HG02840 (cell line): ENCODE results near the gene MCFD2.
A peak's percentile ranks its signal among the peaks of the same experiment; 100 is the strongest.

ENCODE experiments used
- ATAC-seq: cut with Tn5 transposase; IDR thresholded peaks from one replicate; pipeline ENCODE4 v1.9.1; 2021; ENCODE audit warnings: mild to moderate bottlenecking, moderate library complexity, moderate number of reproducible peaks; ENCODE audit not compliant: unreplicated experiment, low FRiP score

Gene MCFD2

DNA sequence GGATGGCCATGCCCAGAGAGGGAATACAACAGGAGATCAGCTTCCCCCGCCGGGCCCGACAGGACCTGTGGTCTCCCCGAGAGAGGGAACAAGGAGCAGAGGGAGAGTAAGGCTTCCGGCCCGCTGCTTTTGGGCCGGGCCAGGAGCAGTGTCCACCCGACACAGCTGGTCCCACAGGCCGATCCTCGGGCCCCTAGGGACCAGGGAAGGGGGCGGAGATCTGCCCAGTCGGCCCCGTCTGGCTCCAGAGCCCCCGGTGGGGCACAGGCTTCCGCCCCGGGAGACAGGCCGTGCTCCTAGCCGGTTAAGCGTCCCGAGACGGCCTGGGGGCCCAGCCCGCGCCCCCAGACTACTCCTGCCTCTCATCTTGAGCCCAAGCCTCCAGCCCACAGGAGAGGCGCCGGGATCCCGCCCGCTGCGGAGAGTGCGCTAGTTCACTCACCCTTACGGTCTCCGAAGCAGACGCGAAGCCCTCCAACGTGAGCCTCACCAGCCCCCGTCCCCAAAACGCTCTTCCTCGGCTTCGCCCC is at the start of gene MCFD2:
MCFD2 (minus strand) TSS at position 526 of the 530 bp plus-strand sequence. CDS start 6,635 bp downstream, outside the sequence.
- ATAC-seq, result peak; percentile 7

DNA sequence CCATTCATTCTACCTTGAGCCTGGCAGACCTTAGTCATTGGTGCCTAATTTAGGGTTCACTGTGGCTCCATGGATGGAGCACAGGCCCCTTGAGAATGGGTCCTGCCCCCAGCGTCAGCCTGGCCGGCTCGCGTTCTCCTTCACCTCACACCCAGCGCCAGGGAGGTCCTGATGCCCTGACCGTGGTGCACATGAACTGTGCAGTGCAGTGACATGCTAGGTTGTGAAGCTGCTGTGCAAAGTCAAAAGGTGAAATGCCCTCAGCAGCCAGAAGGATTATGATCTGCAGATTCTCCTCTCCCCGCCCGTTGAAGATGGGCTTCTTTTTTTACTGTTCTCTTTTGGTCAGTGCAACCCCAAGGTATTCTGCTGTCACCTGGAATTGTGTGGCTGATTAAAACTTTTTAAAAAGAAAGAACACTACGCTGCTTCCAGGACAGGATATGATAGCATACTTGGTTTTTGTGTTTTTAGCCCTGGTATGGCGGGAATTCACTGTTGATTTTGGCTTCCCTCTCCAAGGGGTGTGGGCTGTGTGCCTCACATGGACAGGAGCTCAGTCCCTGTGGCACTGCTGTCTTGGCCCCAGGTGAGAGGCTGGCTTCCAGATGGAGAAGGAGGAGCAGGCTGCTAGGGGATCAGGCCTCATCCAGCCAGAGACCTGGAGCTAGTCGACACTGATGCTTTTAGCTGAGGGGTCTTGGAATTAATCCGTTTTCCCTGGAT is 49.4 kb upstream of the MCFD2 start:
- ATAC-seq, result no peak

DNA sequence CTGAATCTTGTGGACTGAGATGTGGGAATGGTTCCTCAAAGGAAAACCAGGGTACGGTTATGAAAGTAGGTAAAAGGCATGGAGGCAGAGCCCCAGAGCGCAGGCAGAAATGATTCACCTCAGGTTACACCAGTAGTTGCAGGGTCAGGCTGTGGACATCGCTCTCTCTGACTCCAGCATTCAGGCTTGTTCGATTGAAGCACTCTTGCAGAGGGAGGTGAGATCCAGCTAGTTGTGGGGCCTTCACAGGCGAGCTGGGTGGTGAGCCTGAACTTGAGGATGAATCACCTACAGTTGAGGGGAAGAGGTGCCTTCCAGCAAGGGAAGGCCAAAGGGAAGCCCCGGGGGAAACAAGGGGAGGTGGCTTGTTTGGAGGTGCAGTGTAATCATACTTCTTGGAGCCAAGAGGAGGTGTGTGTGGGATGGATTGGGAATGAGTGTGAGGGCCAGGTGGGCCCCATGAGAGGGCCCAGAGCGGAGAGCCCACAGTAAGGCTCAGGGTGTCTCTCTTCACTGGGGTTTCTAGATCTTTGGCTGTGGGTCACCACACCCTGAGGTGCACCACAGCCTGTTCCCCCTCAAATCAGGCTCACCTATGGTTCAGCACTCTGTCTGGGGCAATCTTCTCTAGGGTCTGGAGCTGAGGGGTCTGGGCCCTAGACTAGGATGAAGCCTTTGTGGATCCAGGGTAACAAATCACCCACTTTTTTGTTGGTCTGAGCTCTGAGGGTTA is 48.5 kb upstream of the MCFD2 start:
- ATAC-seq, result no peak

DNA sequence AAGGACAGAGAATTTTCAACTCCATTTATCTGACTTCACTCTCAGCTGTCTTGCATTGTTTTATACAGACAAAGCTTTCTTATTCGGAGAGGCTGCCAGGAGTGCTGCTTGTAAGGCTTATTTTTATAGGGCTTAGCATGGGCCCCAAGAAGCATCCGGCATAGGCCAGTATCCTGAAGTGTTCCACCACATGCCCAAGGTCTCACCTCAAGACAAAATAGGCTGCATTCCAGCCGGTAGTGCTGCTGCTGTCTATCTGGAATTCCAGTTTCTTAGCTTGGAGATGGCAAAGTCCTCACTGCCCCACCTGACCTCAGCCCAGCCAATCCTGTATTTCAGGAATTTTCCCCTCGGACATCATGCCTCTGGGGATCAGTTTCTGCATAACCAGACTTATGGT is 47.6 kb upstream of the MCFD2 start:
- ATAC-seq, result no peak

DNA sequence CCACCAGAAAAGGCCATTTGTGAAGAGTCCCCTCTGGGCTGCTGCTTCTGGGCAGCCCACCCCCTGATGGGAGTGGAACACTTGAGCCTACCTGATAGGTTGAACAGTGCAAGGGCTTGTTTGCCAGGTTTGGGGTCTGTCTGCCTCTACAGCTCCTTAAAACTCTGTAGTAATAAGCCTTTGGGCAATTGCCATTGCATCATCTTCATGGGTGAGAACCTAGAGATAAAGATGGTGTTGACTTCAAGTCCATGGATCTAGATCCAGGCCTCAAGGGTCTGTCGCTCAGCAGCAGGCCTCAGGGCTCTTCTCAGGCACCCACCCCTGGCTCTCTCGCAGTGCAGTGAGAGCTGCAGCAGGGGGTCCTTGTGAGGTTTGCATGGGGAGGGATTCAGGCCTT is 47.1 kb upstream of the MCFD2 start:
- no peak for ATAC-seq

DNA sequence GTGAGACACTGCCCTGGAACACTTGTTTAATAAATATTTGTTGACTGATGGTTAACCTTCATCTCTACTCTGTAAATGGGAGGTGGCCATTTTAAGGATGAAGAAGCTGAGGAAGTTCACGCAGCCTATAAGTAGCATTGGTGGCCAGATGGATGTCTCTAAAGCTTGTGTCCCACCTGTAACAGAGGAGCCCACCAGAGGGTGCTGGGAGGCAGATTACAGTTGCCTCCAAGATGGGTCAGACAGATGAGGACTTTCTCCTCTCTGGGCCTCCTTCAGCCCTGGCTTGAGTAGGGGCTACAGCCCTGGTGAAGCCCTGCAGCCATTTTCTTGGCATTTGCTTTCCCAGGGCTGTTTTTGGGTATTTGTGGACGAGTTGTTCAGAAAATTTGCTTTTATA is 45.0 kb upstream of the MCFD2 start:
- ATAC-seq, result no peak

DNA sequence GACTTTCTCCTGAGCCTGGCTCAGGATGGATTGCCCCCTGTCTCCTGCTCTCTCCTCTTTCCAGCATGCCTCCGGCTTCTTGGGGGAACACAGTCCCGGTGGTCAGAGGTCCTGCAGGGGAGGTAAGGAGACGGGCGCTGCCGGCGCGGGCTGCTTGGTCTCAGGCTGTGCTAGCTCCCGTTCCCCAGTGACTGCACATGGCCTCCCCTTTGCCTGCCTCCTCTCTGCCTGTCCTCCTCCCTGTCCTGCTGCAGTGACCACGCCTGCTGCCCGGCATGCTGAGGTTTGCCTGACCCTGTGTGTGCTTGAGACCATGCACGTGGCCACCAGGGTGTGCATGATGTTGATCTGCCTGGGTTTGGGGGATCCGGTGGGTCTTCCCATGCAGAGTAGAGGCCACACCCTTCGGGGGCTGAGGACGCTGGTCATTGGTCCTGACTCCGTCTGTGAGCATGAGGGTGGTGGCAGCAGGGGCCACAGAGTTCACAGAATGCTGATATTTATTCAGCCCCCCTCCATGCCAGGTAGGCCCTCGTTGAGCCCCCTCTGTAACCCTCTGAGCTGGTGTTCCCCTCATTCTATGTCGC is 42.9 kb upstream of the MCFD2 start:
- ATAC-seq, result no peak

DNA sequence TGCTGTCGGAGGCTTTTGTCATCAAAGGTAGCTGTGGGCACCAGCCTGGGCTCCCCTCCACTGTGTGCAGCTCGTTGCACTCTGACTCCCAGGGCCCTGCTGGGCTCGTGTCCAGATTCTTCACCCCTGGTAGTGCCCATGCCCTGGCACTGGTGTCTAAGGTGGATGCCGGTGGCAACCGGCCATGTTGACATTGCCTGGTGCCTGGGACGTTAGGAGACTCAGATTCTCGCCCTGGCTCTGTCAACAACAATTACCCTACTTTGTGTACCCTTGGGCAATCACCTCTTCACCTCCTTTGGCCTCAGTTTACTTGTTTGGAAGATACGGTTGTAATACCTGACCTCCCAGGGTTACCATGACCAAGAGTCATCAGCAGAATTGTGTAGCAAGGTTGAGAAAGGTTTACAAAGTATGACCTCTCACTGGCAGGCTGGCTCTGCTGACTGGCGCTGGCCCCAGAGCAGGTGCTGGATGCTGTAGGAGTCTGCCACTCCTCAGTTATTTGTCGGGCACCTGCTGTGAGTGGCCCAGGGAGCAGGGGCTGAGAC is 41.5 kb upstream of the MCFD2 start:
- no peak for ATAC-seq

DNA sequence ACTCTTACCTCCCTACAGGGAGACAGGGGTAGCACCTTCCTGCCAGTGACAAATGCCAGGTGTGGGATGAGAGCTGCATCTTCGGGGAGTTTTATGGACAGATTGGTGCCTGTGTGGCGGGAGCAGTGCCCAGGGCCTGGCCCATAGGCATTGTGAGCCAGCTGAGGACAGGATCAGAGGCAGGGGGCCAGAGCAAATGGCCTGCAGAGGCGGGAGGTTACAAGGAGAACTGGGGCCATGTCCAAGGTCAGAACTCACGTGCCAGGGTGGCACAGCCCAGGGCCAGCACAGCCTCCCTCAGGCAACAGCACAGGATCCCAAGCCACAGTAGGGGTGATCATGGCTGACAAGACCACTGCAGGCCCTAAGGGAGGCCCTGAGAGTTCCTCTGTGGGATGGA is 40.2 kb upstream of the MCFD2 start:
- no peak for ATAC-seq

DNA sequence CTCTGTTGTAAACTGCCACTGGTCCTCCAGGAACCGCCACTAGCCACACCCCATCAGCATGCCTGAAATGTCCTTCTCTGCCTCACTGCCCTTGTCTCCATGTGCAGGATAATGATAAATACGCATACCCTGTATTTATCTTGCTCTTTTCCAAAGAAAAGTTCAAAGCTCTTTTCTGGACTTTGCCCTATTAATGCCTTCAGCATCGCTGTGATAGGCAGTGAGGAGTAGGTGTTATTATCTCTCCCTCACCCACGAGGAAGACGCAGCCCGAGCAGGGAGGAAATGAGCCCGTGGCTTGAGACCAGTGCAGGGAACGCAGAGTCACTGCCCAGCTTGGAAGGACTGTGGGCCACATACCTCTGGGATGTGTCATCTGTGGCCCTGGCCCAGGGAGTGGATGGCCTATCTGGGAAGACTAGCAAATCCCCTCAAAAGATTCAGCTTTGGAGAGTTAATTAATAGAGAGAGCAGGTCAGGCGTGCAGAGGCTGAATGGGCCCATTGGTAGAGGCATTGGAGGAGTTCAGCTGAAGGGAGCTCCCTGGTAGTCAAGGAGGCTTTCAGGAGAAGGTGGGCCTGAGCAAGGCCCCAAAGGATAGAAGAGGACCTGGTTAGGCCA is 39.5 kb upstream of the MCFD2 start:
- no peak for ATAC-seq

DNA sequence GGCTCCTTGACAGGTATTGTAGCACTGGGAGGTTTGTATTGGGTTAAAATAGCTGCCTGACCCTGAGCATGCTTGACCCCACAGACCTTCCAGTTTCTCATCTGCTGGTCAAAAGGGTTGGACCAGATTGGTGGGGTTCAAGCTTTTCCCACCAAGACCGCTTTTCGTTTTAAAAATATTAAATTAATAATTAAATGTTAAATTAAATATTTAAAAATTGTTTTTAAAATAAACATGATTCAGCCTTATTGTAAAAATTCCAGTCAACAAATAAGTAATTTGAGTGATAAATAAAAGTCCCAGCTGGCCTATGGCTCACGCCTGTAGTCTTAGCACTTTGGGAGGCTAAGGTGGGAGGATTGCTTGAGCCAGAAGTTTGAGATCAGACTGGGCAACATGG is 36.6 kb upstream of the MCFD2 start:
- ATAC-seq, result no peak

DNA sequence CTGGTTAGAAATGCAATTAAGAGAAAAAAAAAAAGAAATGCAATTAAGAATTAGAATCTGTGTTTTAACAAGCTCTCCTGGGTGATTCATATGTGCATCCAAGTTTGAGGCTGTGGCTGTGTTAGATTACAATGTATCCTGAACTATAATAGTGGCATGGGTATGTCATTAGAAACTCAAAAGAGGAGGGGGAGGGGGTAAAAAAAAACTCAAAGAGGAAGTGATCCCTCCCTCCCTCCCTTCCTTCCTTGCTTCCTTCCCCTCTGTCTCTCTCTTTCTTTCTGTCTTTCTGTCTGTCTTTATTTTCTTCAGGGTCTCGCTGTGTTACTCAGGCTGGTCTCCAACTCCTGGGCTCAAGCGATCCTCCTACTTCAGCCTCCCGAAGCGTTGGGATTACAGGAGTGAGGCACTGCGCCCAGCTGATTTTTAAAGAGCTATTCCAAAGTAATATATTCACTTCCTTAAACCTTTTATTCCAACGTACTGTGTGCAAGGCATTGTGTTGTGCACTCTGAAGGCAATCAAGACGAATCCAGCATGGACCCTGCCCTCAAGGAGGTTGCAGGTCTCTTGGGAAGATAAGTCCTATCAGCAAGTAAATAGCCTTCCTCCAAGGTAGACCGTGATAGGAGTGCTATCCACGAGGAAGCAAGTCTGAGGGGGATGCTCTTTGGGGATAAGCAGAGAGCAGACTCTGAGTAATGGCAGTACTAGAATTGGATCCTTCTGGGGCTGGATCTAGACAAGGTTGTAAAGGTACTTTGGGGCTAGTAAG is 35.9 kb upstream of the MCFD2 start:
- ATAC-seq, result no peak

DNA sequence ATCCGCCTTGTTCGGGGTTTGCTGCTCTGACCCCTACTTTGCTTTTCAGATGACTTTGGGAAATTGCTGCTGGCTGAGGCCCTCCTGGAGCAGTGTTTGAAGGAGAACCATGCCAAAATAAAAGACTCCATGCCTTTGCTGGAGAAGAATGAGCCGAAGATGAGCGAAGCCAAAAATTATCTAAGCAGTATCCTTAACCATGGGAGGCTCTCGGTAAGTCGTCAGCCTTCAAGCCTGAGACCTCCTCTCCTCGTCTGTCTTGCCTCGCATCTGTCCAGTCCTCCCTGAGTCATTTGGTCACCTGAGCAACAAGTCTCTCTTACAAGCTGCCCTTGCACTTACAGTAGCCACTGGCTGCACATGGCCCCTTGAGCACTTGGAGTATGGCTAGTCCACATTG is 34.7 kb upstream of the MCFD2 start:
- no peak for ATAC-seq

DNA sequence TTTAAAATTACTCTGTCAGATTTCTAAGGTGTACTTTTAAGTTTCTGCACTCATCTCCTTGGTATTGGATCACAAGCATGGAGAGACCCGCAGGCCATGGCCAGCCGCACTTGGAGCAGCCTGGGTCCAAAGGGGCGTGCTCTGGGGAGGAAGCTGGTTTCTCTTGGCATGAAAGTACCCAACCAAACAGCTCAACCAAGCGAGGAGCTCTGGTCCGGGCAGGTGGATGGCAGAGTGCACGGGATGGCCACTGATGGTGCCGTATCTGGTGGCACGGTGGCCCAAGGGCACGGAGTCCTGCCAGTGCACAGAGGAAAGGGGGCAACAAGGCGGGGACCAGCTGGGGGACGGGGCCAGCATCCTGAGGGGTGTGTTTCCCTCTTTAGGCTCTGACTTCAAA is 32.2 kb upstream of the MCFD2 start:
- ATAC-seq, result no peak

DNA sequence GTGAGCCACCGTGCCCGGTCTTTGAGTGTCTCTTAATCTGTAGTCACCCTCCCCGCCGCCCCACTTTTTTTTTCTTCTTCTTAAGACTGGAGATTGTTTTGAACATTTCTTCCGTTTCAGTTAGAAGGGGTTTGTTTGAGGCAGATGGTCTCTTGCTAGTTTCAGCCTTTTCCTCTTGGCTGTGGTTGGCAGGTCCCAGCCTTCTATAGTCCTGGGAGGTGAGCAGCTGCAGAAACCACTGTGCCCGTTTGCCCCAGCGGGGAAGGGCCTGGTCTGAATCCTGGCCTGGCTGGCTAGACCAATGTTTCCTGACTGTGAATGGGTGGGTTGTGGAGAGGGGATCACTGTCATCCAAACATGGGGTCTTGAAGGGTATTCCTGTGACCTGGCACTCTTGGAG is 30.1 kb upstream of the MCFD2 start:
- ATAC-seq, result no peak

DNA sequence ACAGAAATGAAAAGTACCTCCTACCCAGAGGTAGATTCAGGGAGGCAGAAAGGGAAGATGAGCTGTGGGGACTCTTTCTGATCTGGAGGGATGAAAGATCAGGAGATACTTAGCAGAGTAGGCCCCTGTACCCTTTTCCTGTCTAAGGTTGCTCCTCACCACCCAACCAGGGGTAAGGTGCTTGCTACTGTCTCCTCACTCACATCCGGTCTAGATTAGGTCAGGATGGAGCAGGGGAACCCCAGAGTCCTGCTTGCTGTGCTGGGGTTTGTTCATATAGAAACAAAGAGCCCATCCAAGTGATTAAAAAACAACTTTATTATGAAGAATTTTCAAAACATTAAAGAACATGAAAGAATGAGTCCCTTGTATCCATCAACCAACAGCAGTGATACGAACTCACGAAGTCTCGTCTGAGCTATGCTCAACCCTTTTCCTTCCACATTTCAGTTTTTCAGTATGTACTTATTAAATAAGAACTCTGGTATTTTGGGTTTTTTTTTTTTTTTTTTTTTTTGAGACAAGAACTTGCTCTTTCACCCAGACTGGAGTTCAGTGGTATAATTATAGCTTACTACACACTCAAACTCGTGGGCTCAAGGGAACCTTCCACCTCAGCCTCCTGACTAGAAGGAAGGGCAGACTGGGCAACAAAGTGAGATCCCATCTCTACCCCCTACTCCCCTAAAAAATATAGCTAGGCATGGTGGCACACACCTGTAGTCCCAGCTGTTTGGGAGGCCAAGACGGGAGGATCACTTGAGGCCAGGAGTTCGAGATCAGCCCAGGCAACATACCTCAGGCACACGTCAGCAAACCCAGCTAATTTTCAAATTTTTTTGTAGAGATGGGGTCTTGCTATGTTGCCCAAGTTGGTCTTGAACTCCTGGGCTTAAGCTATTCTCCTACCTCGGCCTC is 28.5 kb upstream of the MCFD2 start:
- peak; percentile 29 for ATAC-seq

DNA sequence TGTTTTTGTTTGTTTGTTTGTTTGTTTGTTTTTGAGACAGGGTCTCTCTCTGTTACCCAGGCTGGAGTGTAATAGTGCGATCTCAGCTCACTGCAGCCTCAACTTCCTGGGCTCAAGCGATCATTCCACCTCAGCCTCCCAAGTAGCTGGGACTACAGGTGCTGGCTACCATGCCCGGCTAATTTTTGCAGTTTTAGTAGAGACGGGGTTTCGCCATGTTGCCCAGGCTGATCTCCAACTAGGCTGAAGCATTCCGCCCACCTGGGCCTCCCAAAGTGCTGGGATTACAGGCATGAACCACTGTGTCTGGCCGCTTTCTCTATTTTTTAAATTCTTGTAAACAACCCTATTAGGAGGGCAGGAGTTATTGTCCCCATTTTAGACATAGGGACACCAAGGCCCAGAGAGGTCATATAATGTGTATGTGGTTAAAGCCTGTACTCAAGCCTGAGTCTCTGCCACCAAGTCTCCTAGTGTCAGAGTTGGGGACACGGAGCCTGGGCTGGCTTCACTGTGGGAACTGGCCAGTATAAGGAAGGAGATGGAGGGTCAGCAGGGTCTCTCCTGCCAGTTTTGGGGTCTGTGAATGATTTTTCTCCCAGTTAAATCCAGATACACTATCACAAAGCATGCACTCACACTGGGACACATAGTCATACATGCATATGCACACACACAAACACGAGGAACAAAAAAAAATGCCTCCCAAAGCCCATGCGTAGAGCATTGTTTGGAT is 27.5 kb upstream of the MCFD2 start:
- no peak for ATAC-seq

DNA sequence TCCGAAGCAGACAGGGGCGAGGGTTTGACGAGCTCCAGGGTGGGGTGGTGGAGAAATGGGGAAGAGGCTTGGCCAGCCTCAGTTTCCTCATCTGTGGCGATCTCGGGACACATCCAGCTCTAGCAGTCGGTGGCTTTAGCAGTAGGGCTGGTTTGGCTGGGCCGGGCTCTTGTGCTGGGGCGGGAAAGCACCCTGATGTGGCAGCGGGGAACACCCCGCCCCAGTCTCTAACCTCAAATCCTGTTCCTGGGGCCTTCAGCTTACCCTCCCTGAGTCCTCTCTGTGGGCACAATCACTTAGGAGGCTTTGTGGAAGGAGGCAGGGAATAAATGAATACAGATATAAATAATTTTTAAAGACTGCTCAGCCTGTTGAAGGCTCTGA is 26.5 kb upstream of the MCFD2 start:
- ATAC-seq, result no peak
